ENCODE data around the gene ENTREP3.
"Not testable (repeated sequence)": the region's sequence is repeated elsewhere in the genome, so short reads cannot be mapped to it uniquely, and the experiment has no call there.

ENTREP3 gene

GRCh38 chr1:155250633-155251449 is 4.4 kb downstream of the ENTREP3 start:
- DNase-seq = peak; percentile 93

DNA sequence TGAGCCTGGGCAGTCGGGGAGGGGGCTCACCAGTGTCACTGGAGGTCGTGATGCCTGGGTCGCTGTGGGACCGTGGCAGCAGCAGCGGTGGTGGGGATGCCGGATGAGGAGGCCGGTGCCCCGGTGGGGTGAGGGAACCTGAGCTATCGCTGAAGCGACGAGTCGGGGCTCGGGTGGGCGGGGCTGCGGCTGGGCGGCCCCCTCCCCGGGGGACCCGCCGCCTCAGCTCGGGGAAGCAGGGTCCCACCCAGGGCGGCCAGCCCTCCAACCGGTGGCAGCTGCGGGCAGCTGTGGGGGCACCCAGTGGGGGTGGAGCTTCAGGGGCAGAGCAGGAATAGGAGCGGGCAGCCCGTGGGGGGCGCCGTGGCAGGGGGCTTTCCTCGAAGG is 5.0 kb downstream of the ENTREP3 start:
- peak; percentile 20 for DNase-seq

DNA sequence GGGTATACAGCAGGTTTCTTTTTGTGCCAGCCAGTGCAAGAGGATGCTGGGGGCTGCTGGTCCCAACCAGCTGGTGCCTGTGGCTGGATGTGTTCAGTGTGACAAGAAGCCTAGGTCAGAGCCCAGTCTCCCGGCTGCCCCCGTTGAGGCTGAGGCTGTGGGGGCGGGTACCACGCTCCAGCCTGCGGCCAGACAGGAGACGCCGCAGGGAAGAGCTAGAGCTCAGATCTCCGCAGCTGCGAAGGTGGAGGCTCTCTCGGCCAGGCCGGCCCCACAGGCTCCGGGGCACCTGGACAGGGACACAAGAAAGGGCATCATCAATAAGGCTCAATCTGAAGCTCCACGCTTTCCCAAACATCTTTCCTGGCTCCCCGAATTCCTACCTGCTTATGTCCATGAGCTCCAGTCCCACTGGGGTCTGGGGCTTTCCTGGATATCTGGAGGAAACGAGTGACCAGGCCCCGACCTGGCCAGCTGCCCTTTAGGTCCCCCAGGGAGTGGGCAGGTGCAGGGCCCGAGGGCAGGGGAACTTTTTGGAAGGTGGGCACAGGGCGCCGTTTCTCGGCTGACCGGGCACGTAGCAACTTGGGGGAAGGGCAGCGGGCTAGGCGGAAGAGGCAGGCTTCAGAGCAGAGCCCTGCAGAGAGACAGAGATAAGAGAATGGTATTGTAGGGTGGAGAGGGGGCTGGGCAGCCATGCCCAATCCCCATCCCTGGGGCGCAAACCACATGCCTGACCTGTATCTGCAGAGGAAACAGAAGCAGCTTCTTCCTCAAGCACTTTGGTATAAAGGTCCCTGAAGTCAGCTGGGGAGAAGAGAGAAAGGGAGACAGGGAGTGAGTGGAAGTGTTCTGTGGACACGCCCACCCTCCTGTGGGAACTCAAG is 7.4 kb downstream of the ENTREP3 start:
- DNase-seq = no peak

DNA sequence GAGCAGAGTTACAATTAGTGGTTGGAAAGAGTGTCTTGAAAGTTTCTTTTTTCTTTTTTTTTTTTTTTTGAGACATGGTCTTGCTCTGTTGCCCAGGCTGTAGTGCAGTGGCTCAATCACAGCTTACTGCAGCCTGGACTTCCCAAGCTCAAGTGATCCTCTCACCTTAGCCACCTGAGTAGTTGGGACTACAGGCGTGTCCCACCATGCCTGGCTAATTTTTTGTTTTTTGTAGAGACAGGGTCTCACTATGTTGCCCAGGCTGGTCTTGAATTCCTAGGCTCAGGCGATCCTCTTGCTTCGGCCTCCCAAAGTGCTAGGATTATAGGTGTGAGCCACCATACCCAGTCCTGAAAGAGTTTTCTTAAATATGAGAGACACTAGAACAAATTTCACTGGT is 8.5 kb downstream of the ENTREP3 start:
- DNase-seq = not testable (repeated sequence)

DNA sequence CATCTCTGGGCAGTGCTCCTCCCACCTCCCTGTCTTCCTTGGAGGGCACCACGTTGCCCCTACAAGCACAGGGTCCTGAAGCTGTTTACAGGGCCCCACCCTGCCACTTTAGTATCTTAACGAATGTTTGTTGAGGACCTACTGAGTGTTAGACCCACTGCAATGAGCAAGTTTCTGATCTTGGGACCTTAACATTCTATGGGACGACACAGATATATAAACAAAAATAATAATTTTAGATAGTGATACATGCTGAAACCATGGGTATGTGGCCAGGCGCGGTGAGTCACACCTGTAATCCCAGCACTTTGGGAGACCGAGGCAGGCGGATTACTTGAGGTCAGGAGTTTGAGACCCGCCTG is 10.1 kb downstream of the ENTREP3 start:
- no peak for DNase-seq

DNA sequence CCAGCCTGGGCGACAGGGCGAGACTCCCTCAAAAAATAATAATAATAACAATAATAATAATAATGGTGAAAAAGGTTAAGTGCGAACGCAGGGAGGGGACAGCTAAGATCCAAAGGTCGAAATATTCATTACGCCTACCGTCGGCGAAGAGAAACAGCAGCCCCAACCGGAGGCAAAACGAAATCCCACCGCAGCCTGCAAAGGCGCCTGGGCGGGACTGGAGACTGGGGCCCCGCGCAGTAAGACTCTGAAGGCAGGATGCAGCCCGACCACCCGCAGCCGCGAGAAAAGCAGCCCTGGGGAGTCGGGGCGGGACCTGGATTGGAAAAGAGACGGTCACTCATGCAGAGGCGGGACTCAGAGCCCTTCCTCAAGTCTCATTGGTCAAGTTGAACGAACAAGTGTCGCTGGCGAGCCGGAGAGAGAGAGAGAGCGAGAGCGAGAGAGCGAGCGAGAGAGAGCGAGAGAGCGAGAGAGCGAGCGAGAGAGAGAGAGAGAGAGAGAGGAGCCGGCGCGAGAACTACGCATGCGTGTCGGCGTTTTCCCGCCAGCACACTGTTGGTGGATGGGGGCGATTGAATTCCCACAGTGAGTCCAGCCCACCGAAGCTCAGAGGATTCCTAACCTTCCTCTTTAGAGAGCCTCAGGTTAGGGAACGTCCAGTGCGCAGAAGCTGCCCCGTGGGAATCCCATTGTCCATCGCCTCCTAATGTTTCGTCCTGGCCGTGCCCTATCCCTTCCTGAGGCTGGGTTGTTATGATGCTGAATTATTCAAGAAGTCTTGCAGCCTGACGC is 10.7 kb downstream of the ENTREP3 start:
- DNase-seq = peak; percentile 97

DNA sequence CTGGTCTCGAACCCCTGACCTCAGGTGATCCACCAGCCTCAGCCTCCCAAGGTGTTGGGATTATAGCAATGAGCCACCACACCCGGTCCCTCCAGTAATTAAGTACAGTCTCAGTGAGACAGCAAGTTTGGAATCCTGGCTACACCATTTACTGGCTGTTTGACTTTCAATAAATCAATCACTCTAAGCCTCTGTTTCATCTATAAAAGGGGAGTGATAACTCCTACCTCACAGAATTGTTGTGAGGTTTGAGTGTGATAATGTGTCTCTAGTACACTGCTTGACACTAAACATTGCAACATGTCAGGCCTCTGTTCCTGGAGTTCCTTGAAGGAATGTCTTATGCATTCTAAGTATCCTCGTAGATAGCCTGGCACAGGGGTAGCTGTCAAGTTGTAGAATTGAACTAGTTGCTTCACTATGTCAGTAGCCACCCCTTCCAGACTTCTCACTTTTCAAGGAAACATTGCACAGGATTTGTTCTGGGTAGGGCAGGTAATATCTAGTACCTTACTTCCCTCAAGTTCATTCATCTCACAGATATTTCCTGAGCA is 12.4 kb downstream of the ENTREP3 start:
- DNase-seq = no peak

DNA sequence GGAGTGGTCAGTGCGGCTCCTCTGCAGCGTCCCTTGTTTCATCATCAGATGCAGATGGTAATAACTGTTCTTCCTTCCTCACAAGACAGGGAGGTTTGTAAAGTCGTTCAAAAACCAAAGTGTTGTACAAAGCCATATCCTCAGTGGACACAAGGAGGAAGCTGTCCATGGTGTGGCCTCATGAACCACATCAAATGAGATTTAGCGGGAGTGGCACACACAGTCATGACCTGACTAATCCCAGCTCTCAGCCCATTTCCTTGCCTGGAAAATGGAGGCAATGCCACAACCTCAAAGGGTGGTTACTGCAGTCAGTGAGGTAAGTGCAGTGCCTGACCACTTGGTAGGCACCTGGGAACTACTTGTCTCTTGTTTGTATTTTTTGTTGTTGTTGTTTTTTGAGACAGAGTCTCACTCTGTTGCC is 13.4 kb downstream of the ENTREP3 start:
- DNase-seq = peak; percentile 54

- peak; percentile 71 for DNase-seq
These were observed 14.1 kb downstream of the ENTREP3 start for GRCh38 chr1:155241069-155241679.

GRCh38 chr1:155236451-155236850 is 18.8 kb downstream of the ENTREP3 start:
- DNase-seq = no peak

GRCh38 chr1:155235375-155235774 is 19.9 kb downstream of the ENTREP3 start:
- DNase-seq = not testable (repeated sequence)

GRCh38 chr1:155233502-155233901 is 21.8 kb downstream of the ENTREP3 start:
- not testable (repeated sequence) for DNase-seq

GRCh38 chr1:155232001-155232978 is 23.0 kb downstream of the ENTREP3 start:
- not testable (repeated sequence) for DNase-seq

- DNase-seq = not testable (repeated sequence)
These were observed 24.0 kb downstream of the ENTREP3 start for GRCh38 chr1:155231302-155231701.

- DNase-seq = no peak
These were observed 27.2 kb downstream of the ENTREP3 start for GRCh38 chr1:155228096-155228427.

GRCh38 chr1:155227261-155228095 is 27.8 kb downstream of the ENTREP3 start:
- DNase-seq = peak; percentile 99

GRCh38 chr1:155226910-155227260 is 28.4 kb downstream of the ENTREP3 start:
- DNase-seq = no peak

- DNase-seq = peak; percentile 87
These were observed 28.9 kb downstream of the ENTREP3 start for GRCh38 chr1:155226188-155226909.

- DNase-seq = not testable (repeated sequence)
These were observed 29.9 kb downstream of the ENTREP3 start for GRCh38 chr1:155225404-155225759.

GRCh38 chr1:155223047-155223446 is 32.2 kb downstream of the ENTREP3 start:
- DNase-seq = peak; percentile 23
